Prostate gland (tissue), 2 donors: Measurements from ENCODE around the gene GDI1. TPM values are rescaled to one million over a fixed set of nuclear protein-coding genes. Genes with fewer than 3 reads are reported as not detected.

Experiments used
- DNase-seq: peaks from one replicate; pipeline ENCODE4 v3.0.0-alpha.2; 2019; ENCODE audit warnings: low spot score
- H3K27ac ChIP-seq, 2 donors: fragments of 200-600 bp; sonication (generic); 2 replicates each; pipeline ENCODE4 v1.5.1; 2017 to 2019
- H3K27me3 ChIP-seq: fragments of 200-600 bp; sonication (generic); replicated peaks from 2 replicates; pipeline ENCODE4 v1.5.1; 2019; ENCODE audit not compliant: insufficient read depth
- H3K36me3 ChIP-seq, 2 donors: fragments of 200-600 bp; sonication (generic); 1 replicate in 1 of 2; 2 replicates in 1 of 2; pipeline versions ENCODE4 v1.5.1 to v1.8.1; 2017 to 2019
- H3K4me1 ChIP-seq: fragments of 200-600 bp; sonication (generic); replicated peaks from 2 replicates; pipeline ENCODE4 v1.5.1; 2019
- H3K4me3 ChIP-seq, 2 donors: fragments of 200-600 bp; sonication (generic); 2 replicates each; pipeline ENCODE4 v1.5.1; 2017 to 2019
- H3K9me3 ChIP-seq: fragments of 200-600 bp; sonication (generic); 2 replicates; pipeline ENCODE4 v1.5.1; 2017
- POLR2A ChIP-seq: fragments of 450-650 bp; IDR thresholded peaks from one replicate; pipeline ENCODE4 v1.6.1; 2016; ENCODE audit warnings: antibody characterized with exemption, mild to moderate bottlenecking
- POLR2AphosphoS5 ChIP-seq: sonication (generic); formaldehyde crosslinking; IDR thresholded peaks from one replicate; pipeline ENCODE4 v1.6.1; 2017; ENCODE audit warnings: antibody characterized with exemption
- WGBS: methylation state at CpG from one replicate; pipeline ENCODE4 v1.1.5; 2018; 5-methylcytosine and 5-hydroxymethylcytosine counted together
- intact Hi-C: fragments of 100-400 bp; cut with DNase I; formaldehyde crosslinking; loops from one replicate; pipeline ENCODE4 v1.14.2; 2022
- total RNA-seq, 2 donors: library from RNA; depleted of rRNA; stranded (reverse); fragments of >200 nt; gene quantifications; one replicate each; pipeline ENCODE4 v1.1.0, GENCODE V29; 2016
- TF ChIP-seq, protein P1 (sequence below), 4 experiments: fragments of 200-600 bp in 2 of 4; fragments of 450-650 bp in 2 of 4; sonication (generic) in 2 of 4; IDR thresholded peaks; 1 replicate in 3 of 4; 2 replicates in 1 of 4; pipeline ENCODE4 v1.5.1; 2016 to 2019; ENCODE audit warnings: antibody characterized with exemption in 4 of 4, mild to moderate bottlenecking in 2 of 4, moderate library complexity in 2 of 4

Gene GDI1
- total RNA-seq, 2 donors from 2014 or later, result 52.9 to 148 TPM

DNA sequence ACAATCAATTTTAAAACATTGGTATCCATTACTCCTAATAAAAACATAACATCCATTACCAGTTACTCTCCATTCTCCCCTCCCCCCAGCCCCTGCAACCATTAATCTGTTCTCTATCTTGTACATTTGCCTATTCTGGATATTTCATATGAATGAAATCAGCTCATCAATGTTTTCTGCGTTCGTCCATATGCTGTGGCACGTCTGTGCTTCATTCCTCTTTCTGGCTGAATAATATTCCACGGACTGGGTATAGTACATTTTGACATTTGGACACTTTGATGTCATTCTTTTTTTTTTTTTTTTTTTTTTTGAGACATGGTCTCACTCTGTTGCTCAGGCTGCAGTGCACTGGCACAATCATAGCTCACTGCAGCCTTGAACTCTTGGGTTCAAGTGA is 33.1 kb upstream of the GDI1 start:
- intact Hi-C loops, result loop anchor here (5.0 kb wide), 1 partner anchor 33 kb away; the partner anchor contains the start of gene GDI1
- Histone ChIP-seq H3K27me3 (no peaks in the 10 kb centered on the region), H3K9me3 (no peaks in the 10 kb centered on the region), H3K4me1 (no peaks in the 10 kb centered on the region), H3K36me3 (no peaks in the 10 kb centered on the region), H3K27ac (no peak overlapping the region), H3K4me3 (no peak overlapping the region)
- WGBS, result 92% methylated on average over 4 of the region's 4 CpGs
- DNase-seq, result no peak
- no peak for TF ChIP-seq POLR2AphosphoS5
- TF ChIP-seq, protein P1, sequence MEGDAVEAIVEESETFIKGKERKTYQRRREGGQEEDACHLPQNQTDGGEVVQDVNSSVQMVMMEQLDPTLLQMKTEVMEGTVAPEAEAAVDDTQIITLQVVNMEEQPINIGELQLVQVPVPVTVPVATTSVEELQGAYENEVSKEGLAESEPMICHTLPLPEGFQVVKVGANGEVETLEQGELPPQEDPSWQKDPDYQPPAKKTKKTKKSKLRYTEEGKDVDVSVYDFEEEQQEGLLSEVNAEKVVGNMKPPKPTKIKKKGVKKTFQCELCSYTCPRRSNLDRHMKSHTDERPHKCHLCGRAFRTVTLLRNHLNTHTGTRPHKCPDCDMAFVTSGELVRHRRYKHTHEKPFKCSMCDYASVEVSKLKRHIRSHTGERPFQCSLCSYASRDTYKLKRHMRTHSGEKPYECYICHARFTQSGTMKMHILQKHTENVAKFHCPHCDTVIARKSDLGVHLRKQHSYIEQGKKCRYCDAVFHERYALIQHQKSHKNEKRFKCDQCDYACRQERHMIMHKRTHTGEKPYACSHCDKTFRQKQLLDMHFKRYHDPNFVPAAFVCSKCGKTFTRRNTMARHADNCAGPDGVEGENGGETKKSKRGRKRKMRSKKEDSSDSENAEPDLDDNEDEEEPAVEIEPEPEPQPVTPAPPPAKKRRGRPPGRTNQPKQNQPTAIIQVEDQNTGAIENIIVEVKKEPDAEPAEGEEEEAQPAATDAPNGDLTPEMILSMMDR (IDR thresholded peaks at IDR 0.05), result no peak
- TF ChIP-seq POLR2A, result no peak

DNA sequence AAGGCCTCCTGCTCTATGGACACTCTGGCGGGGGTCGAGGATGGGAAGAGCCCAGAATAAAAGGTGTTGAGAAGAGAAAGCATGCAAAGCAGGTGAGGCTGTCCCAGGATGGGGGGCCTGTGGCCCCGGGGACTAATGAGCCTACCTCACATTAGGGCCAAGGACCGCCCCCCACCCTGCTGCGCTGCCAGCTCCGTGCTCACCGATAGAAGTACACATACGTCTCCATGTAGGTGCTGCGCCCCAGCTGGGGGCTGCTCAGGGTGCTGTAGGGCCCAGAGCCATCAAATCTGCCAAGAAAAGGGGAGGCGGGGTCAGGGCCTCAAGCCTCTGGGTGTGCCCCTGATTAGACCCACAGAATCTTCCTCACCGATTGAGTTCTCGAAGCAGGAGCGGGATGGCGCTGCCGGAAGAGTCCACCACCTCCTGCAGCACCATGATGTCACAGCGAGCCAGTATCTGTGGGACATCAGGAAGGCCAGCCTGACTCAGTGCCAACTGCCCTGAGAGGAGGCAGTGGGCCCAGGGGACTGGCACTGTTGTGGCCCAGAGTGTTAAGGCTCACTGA is 32.2 kb upstream of the GDI1 start:
- no peak for DNase-seq
- H3K27me3 ChIP-seq, result no peaks in the 10 kb centered on the region
- no peak for TF ChIP-seq POLR2AphosphoS5
- TF ChIP-seq, protein P1 (IDR thresholded peaks at IDR 0.05), result no peak
- no peak for TF ChIP-seq POLR2A
- no peaks in the 10 kb centered on the region for H3K9me3 ChIP-seq
- H3K4me3 ChIP-seq, result no peak overlapping the region
- no peak overlapping the region for H3K27ac ChIP-seq
- intact Hi-C loops, result loop anchor here (5.0 kb wide), 1 partner anchor 33 kb away; the partner anchor contains the start of gene GDI1
- no peaks in the 10 kb centered on the region for H3K4me1 ChIP-seq
- WGBS, result 87% methylated on average over 10 of the region's 16 CpGs
- H3K36me3 ChIP-seq, result no peaks in the 10 kb centered on the region

DNA sequence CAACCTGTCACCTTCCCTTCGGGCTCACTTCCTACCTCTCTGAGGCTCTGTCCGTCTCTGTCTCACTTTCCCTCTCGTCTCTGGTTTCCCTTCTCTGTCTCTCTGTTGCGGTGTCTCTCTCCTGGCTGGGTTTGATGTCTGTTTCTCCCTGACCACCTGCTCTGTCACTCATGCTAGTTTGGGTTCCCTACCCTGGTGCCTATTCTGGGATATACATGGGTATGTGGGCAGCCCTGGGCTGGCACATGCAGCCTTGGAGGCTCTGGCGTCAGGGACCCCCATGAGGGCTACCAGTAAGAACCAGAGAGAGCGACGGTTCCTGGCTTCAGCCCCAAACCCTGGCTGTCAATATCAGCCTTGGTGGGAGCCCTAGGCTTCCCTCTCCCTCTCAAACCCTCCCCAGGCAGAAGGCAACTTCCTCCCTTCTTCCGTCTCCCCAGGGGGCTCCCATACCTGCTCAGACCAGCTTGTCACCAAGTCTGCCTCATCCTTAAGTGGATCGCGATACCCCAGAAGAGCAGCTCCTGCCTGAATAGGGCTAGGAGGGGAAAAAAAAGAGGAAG is 28.2 kb upstream of the GDI1 start:
- intact Hi-C loops, result no loop called here
- H3K27ac ChIP-seq, result peak overlapping the region in 1 of 2 donors; percentile 43

DNA sequence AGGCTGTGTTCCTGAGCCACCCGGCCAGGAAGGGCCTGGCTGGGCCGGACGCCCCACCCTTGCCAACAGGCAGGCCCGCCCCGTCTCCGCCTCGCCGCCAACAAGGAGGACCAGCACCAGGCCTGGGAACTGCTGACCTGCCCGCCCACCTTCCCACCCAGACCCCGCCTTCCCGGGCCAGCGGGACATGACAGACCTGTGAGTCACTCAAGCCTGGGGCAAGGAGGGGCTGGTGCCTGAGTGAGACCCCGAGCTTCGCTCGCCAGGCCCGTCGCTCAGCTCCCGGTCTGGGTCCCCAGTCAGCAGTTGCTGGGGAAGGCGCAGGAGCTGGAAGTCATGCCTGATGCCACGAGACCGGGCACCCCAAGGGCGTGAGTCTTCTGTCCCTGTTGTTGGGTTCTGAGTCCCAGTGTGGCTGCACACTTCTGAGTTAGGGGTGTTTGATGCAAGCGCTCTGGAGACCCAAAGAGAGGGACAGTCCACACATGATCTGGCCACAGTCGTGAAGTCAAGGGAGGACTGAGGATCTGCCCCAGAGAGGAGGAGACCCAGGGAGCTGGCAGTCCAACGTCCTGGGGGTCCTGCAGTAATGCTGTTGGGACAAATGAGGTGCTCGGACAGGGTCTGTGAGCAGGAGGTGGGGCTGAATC is 27.6 kb upstream of the GDI1 start, which contains the start of gene DNASE1L1:
TSS of gene DNASE1L1 (minus strand) at position 33 of the 650 bp plus-strand sequence. CDS start 3,686 bp downstream, outside the sequence.
- peak; percentile 43 for TF ChIP-seq POLR2A
- TF ChIP-seq POLR2AphosphoS5, result no peak
- TF ChIP-seq, protein P1 (IDR thresholded peaks at IDR 0.05), result no peak
- Histone ChIP-seq H3K4me1 (no peaks in the 10 kb centered on the region), H3K4me3 (no peak within 1 kb of the TSS), H3K9me3 (no peaks in the 10 kb centered on the region), H3K27me3 (no peaks in the 10 kb centered on the region), H3K36me3 (no peaks in the 10 kb centered on the region), H3K27ac (peak within 1 kb of the TSS; percentile 18 to 43)
- WGBS, result 49% methylated on average over 15 of the region's 26 CpGs
- peak; percentile 40 for DNase-seq
- intact Hi-C loops, result no loop called here

More for the DNA sequence above, 28.2 kb upstream of the GDI1 start:
- Histone ChIP-seq H3K27me3 (no peaks in the 10 kb centered on the region), H3K4me3 (no peak overlapping the region), H3K36me3 (no peaks in the 10 kb centered on the region), H3K4me1 (no peaks in the 10 kb centered on the region), H3K9me3 (no peaks in the 10 kb centered on the region)
- DNase-seq, result no peak
- TF ChIP-seq POLR2A (no peak), POLR2AphosphoS5 (no peak)
- TF ChIP-seq, protein P1 (IDR thresholded peaks at IDR 0.05), result no peak
- 63% methylated on average over 7 of the region's 10 CpGs for WGBS
